ENCODE results near the gene G2E3. TPM values are rescaled to one million over a fixed set of nuclear protein-coding genes. Genes with fewer than 3 reads are reported as not detected.
A peak's percentile ranks its signal among the peaks of the same experiment; 100 is the strongest.
"Not testable (repeated sequence)": the region's sequence is repeated elsewhere in the genome, so short reads cannot be mapped to it uniquely, and the experiment has no call there.

G2E3 gene
- polyA plus RNA-seq, 1 donor, result 16.0 TPM

DNA sequence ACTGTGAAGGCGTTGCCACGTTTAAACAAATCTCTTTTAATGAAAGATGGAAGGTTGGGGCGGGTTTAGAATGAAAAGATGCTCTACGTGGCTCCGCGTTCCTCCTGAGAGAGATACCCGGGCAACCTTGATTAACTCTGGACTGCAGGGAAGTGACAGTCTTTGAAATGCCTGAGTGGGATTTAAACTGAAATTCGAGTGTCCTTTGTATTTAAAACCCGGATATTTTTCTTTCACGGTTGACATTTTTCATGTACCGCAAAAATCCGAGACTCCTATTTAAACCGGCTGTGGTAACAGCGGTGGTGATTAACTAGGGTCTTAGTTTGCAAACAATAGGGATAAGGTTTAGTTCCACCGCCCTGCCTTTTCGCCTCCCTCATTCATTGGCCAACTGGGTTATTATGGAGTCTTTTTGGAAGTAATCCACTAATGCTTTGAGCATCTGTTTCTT is 707 bp downstream of the G2E3 start:
- no peak for DNase-seq
- peak overlapping the region; percentile 84 for H3K27ac ChIP-seq (ENCODE audit: low read length)

DNA sequence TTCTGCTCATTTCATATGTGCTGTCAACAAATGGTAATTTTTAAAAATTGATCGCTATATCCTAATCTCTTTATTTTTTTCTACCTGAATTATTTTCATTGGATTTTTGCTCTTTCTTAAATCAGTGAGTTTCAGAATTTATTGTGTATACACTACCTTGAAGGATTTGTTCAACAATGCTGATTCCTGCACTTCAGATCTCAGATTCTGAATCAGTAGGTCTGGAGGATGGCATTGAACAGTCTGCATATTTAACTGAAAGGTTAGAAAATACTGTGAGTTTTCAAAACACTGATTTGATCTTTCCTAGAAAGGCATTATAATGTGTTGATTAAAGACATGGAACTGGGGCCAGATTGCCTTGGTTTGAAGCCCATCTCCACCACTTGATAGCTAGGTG is 1.6 kb downstream of the G2E3 start:
- H3K36me3 ChIP-seq (ENCODE audit: control insufficient read depth, insufficient read depth, low read length), result peaks cover 2% of the 10 kb centered on the region
- no peaks in the 10 kb centered on the region for H3K4me1 ChIP-seq (ENCODE audit: control insufficient read depth, insufficient read depth, low read length)
- no peak overlapping the region for H3K4me3 ChIP-seq (ENCODE audit: low read length)
- no peak for DNase-seq
- H3K27ac ChIP-seq (ENCODE audit: low read length), result no peak overlapping the region
- H3K9me3 ChIP-seq (ENCODE audit: control insufficient read depth, low read depth, low read length), result no peaks in the 10 kb centered on the region
- no peaks in the 10 kb centered on the region for H3K27me3 ChIP-seq (ENCODE audit: control insufficient read depth, insufficient read depth, low read length)
- 90% methylated on average over 1 of the region's 1 CpG for WGBS (ENCODE audit: insufficient coverage, low lambda C conversion rate)

More for the DNA sequence above, 707 bp downstream of the G2E3 start:
- H3K9me3 ChIP-seq (ENCODE audit: control insufficient read depth, low read depth, low read length), result no peaks in the 10 kb centered on the region
- no peaks in the 10 kb centered on the region for H3K4me1 ChIP-seq (ENCODE audit: control insufficient read depth, insufficient read depth, low read length)
- peaks cover 2% of the 10 kb centered on the region for H3K36me3 ChIP-seq (ENCODE audit: control insufficient read depth, insufficient read depth, low read length)
- no peaks in the 10 kb centered on the region for H3K27me3 ChIP-seq (ENCODE audit: control insufficient read depth, insufficient read depth, low read length)
- H3K4me3 ChIP-seq (ENCODE audit: low read length), result peak overlapping the region; percentile 94
- 6% methylated on average over 3 of the region's 16 CpGs for WGBS (ENCODE audit: insufficient coverage, low lambda C conversion rate)

DNA sequence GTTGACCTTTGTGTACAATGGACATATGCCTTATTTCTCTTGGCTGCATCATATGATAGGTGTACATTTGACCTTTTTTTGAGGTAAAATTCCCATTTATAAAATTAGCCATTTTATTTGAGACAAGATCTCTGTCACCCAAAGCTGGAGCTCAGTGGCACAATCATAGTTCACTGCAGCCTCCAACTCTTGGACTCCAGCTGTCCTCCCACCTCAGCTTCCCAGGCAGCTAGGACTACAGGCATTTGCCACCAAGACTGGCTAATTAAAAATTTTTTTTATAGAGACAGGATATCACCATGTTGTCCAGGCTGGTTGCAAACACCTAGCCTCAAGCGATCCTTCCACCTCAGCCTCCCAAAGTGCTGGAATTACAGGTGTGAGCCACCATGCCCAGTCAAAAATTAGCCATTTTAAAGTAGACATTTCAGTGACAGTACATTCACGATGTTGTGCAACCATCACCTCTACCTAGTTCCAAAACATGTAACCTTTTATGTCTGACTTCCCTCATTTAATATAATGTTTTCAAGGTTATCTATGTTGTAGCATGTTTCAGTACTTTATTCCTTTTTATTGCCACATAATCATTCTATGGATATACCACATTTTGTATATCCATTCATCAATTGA is 5.4 kb downstream of the G2E3 start:
- WGBS (ENCODE audit: insufficient coverage, low lambda C conversion rate), result 100% methylated on average over 1 of the region's 2 CpGs
- Histone ChIP-seq H3K4me1 (ENCODE audit: control insufficient read depth, insufficient read depth, low read length) (no peaks in the 10 kb centered on the region), H3K36me3 (ENCODE audit: control insufficient read depth, insufficient read depth, low read length) (peaks cover 2% of the 10 kb centered on the region), H3K4me3 (ENCODE audit: low read length) (no peak overlapping the region), H3K27ac (ENCODE audit: low read length) (no peak overlapping the region), H3K9me3 (ENCODE audit: control insufficient read depth, low read depth, low read length) (no peaks in the 10 kb centered on the region), H3K27me3 (ENCODE audit: control insufficient read depth, insufficient read depth, low read length) (no peaks in the 10 kb centered on the region)
- DNase-seq, result no peak

DNA sequence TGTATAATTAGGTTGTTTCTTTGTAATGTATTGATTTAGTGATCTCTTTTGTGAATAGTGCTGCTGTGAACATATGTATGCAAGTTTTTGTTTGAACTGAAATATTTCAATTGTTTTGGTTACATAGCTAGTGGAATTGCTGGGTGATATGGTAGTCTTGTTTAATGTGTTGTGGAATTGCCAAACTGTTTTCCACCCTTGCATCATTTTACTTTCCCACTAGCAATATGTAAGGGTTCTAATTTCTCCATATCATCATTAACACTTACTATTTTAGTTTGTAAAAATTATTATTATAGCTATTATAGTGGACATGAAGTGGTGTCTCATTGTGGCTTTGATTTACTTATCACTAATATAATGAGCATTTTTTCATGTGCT is 5.9 kb downstream of the G2E3 start:
- H3K9me3 ChIP-seq (ENCODE audit: control insufficient read depth, low read depth, low read length), result no peaks in the 10 kb centered on the region
- H3K36me3 ChIP-seq (ENCODE audit: control insufficient read depth, insufficient read depth, low read length), result peaks cover 2% of the 10 kb centered on the region
- no peaks in the 10 kb centered on the region for H3K4me1 ChIP-seq (ENCODE audit: control insufficient read depth, insufficient read depth, low read length)
- H3K27ac ChIP-seq (ENCODE audit: low read length), result no peak overlapping the region
- H3K4me3 ChIP-seq (ENCODE audit: low read length), result no peak overlapping the region
- no peak for DNase-seq
- no peaks in the 10 kb centered on the region for H3K27me3 ChIP-seq (ENCODE audit: control insufficient read depth, insufficient read depth, low read length)

DNA sequence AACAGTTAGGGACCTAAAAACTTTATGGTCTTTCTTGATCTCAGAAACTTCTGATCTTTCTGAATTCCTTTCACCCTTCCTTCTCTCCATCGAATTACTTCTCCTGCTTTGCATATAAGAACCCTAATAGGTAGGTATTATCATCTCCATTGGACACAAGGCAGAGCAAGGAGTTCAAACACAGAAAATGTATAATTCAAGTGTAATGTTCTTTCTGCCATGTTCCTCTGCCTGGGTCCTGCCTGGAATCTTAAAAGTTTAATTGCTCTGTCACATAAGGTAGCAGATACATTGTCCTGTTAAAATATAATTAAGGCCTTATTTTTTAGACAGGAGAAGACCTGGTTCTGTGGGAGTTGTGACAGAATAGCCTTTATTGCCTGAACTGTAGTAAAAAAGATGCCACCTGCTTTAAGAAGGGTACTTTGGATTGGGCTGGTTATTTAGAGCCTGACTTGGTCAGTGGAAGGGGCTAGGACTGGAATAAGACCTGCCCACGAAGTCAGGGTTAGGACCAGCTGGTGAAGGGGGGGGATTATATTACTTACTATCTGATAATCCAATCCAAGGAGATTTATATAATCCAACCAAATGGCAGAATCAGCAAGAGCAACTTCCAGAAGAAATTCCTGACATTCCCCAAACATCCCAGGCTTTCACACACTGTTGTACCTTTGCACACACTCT is 10.4 kb downstream of the G2E3 start:
- Histone ChIP-seq H3K9me3 (ENCODE audit: control insufficient read depth, low read depth, low read length) (no peaks in the 10 kb centered on the region), H3K4me3 (ENCODE audit: low read length) (no peak overlapping the region), H3K36me3 (ENCODE audit: control insufficient read depth, insufficient read depth, low read length) (peaks cover 1% of the 10 kb centered on the region), H3K27ac (ENCODE audit: low read length) (no peak overlapping the region), H3K27me3 (ENCODE audit: control insufficient read depth, insufficient read depth, low read length) (no peaks in the 10 kb centered on the region), H3K4me1 (ENCODE audit: control insufficient read depth, insufficient read depth, low read length) (no peaks in the 10 kb centered on the region)
- 100% methylated on average over 1 of the region's 2 CpGs for WGBS (ENCODE audit: insufficient coverage, low lambda C conversion rate)
- no peak for DNase-seq

DNA sequence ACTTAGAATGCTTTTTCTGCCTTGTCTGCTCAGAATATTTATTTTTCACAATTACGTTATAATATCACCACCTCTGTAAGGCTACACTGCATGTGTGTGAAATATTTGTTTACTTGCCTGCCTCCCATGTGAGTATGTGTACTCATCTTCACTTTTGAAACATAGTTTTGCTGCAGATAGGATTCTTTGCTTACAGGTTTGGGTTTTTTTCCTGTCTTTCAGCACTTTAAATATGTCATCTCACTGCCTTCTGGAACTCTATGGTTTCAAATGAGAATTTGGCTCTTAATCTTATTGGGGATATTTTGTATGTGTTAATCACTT is 10.9 kb downstream of the G2E3 start:
- no peaks in the 10 kb centered on the region for H3K36me3 ChIP-seq (ENCODE audit: control insufficient read depth, insufficient read depth, low read length)
- no peaks in the 10 kb centered on the region for H3K27me3 ChIP-seq (ENCODE audit: control insufficient read depth, insufficient read depth, low read length)
- no peaks in the 10 kb centered on the region for H3K4me1 ChIP-seq (ENCODE audit: control insufficient read depth, insufficient read depth, low read length)
- no peaks in the 10 kb centered on the region for H3K9me3 ChIP-seq (ENCODE audit: control insufficient read depth, low read depth, low read length)
- 100% methylated on average over 1 of the region's 1 CpG for WGBS (ENCODE audit: insufficient coverage, low lambda C conversion rate)
- no peak for DNase-seq
- no peak overlapping the region for H3K27ac ChIP-seq (ENCODE audit: low read length)
- no peak overlapping the region for H3K4me3 ChIP-seq (ENCODE audit: low read length)

DNA sequence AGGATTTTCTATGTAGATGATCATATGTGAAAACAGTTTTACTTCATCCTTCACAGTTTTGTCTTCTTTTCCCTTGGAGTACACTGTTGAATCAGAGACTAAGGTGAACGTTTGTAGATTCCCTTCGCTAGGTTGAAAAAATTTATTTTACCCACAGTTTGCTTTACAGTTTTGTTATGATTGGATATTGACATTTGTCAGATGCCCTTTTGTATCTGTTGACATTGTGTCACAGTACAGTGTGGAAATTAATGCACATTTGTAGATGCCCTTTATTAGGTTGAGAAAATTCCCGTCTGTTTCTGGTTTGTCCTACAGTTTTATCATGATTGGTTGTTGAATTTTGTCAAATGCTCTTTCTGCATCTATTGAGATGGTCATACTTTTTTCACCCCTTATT is 13.3 kb downstream of the G2E3 start:
- Histone ChIP-seq H3K9me3 (ENCODE audit: control insufficient read depth, low read depth, low read length) (no peaks in the 10 kb centered on the region), H3K36me3 (ENCODE audit: control insufficient read depth, insufficient read depth, low read length) (no peaks in the 10 kb centered on the region), H3K4me3 (ENCODE audit: low read length) (no peak overlapping the region), H3K4me1 (ENCODE audit: control insufficient read depth, insufficient read depth, low read length) (no peaks in the 10 kb centered on the region), H3K27me3 (ENCODE audit: control insufficient read depth, insufficient read depth, low read length) (no peaks in the 10 kb centered on the region), H3K27ac (ENCODE audit: low read length) (no peak overlapping the region)
- DNase-seq, result no peak
- 100% methylated on average over 2 of the region's 3 CpGs for WGBS (ENCODE audit: insufficient coverage, low lambda C conversion rate)

DNA sequence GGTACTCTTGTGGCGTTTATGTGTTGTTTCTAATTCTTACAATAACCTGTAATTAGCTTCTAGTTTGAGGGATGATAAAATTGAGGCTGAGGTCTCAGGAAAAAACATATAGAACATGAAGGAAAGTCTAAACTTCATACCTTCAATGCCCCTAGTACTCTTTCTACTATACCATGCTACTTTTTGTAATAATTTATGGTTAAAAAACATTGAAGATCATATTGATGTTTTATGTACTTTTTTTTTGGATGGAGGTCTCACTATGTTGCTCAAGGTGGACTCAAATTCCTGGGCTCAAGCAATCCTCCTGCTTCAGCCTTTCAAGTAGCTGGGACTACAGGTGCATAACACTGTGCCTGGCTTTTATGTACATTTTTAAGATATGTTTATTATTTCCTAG is 13.8 kb downstream of the G2E3 start:
- no peak for DNase-seq
- WGBS (ENCODE audit: insufficient coverage, low lambda C conversion rate), result 100% methylated on average over 1 of the region's 1 CpG
- H3K9me3 ChIP-seq (ENCODE audit: control insufficient read depth, low read depth, low read length), result no peaks in the 10 kb centered on the region

DNA sequence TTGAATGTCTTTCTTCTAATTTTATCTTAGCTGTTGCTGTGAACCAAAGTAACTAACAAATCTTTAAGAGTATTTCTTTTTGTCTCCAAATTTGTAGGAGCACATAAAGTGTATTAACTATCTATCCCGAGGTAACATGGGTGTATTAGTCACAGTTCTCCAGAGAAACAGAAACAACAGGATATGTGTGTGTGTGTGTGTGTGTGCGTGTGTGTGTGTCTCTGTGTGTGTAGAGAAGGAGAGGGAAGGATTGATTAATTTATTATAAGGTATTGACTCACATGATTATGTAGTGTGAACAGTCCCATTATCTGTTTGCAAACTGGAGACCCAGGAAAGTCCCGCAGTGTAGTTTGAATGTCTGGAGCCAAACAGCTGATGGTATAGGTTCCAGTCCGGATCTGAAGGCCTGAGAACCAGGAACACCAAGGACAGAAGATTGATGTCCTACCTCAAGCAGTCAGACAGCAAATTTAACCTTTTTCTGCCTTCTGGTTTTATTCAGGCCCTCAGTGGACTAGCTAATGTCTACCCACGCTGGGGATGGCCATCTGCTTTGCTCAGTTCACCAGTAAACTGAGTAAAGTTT is 14.4 kb downstream of the G2E3 start:
- WGBS (ENCODE audit: insufficient coverage, low lambda C conversion rate), result no CpG with 5 or more reads among the region's 5 CpGs

More for the DNA sequence above, 13.8 kb downstream of the G2E3 start:
- H3K27ac ChIP-seq (ENCODE audit: low read length), result no peak overlapping the region
- H3K36me3 ChIP-seq (ENCODE audit: control insufficient read depth, insufficient read depth, low read length), result no peaks in the 10 kb centered on the region
- no peak overlapping the region for H3K4me3 ChIP-seq (ENCODE audit: low read length)
- H3K4me1 ChIP-seq (ENCODE audit: control insufficient read depth, insufficient read depth, low read length), result no peaks in the 10 kb centered on the region
- H3K27me3 ChIP-seq (ENCODE audit: control insufficient read depth, insufficient read depth, low read length), result no peaks in the 10 kb centered on the region

DNA sequence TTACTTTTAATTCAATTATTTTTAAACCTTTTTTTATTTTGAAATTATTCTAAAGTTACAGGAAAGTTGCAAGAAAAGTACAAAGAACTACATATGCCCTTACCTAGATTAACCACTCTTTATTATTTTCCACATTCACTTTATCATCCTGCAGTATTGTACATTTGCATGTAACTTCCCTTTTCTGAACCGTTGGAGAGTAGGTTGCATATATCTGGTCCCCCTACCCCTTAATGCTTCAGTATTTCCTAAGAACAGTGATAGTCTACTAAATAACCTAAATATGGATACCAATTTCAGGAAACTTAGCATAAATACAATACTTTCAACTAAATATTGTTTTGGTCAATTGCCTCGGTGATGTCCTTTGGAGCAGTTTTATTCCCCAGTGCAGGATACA is 15.0 kb downstream of the G2E3 start:
- no peak overlapping the region for H3K27ac ChIP-seq (ENCODE audit: low read length)

More for the DNA sequence above, 14.4 kb downstream of the G2E3 start:
- Histone ChIP-seq H3K27ac (ENCODE audit: low read length) (no peak overlapping the region), H3K9me3 (ENCODE audit: control insufficient read depth, low read depth, low read length) (no peaks in the 10 kb centered on the region), H3K4me1 (ENCODE audit: control insufficient read depth, insufficient read depth, low read length) (no peaks in the 10 kb centered on the region), H3K36me3 (ENCODE audit: control insufficient read depth, insufficient read depth, low read length) (no peaks in the 10 kb centered on the region), H3K27me3 (ENCODE audit: control insufficient read depth, insufficient read depth, low read length) (no peaks in the 10 kb centered on the region), H3K4me3 (ENCODE audit: low read length) (no peak overlapping the region)
- DNase-seq, result no peak

GRCh38 chr14:30574777-30575176 is 15.8 kb downstream of the G2E3 start:
- H3K36me3 ChIP-seq (ENCODE audit: control insufficient read depth, insufficient read depth, low read length); H3K9me3 ChIP-seq (ENCODE audit: control insufficient read depth, low read depth, low read length); H3K4me1 ChIP-seq (ENCODE audit: control insufficient read depth, insufficient read depth, low read length); H3K27me3 ChIP-seq (ENCODE audit: control insufficient read depth, insufficient read depth, low read length); DNase-seq; H3K4me3 ChIP-seq (ENCODE audit: low read length); H3K27ac ChIP-seq (ENCODE audit: low read length): not testable (repeated sequence)
- 100% methylated on average over 1 of the region's 3 CpGs for WGBS (ENCODE audit: insufficient coverage, low lambda C conversion rate)

More for the DNA sequence above, 15.0 kb downstream of the G2E3 start:
- no peak for DNase-seq
- 100% methylated on average over 1 of the region's 2 CpGs for WGBS (ENCODE audit: insufficient coverage, low lambda C conversion rate)
- H3K4me3 ChIP-seq (ENCODE audit: low read length), result no peak overlapping the region
- H3K36me3 ChIP-seq (ENCODE audit: control insufficient read depth, insufficient read depth, low read length), result no peaks in the 10 kb centered on the region
- H3K27me3 ChIP-seq (ENCODE audit: control insufficient read depth, insufficient read depth, low read length), result no peaks in the 10 kb centered on the region
- H3K9me3 ChIP-seq (ENCODE audit: control insufficient read depth, low read depth, low read length), result no peaks in the 10 kb centered on the region
- no peaks in the 10 kb centered on the region for H3K4me1 ChIP-seq (ENCODE audit: control insufficient read depth, insufficient read depth, low read length)
